Measurements from ENCODE around the gene CMPK1.

- TF ChIP-seq CTCF (IDR thresholded peaks at IDR 0.05; ENCODE audit: extremely low read depth in 1 of 2, insufficient read depth in 1 of 2, low read depth in 1 of 2, low read length in 2 of 2) (no peak), POLR2A (IDR thresholded peaks at IDR 0.05; ENCODE audit: low read depth, low read length) (no peak), POLR2AphosphoS5 (IDR thresholded peaks at IDR 0.05; ENCODE audit: insufficient read depth, low read depth, low read length) (no peak), EZH2 (IDR thresholded peaks at IDR 0.05; ENCODE audit: borderline replicate concordance, low read depth, low read length, severe bottlenecking) (no peak)
Measured at GRCh38 chr1:47418122-47418521, 84.5 kb downstream of the CMPK1 start.
